MM.1S (cell line): ENCODE measurements around the gene ITGA2B.
"Not testable (repeated sequence)": the region's sequence is repeated elsewhere in the genome, so short reads cannot be mapped to it uniquely, and the experiment has no call there.

Experiments used
- DNase-seq: peaks from one replicate; pipeline ENCODE4 v3.0.0-alpha.2; 2015
- H2AFZ ChIP-seq: fragments of 300-600 bp; sonication (generic); 2 replicates; pipeline ENCODE4 v1.6.0; 2016; ENCODE audit warnings: antibody characterized with exemption, low read length
- H3F3A ChIP-seq: fragments of 300-600 bp; sonication (generic); 2 replicates; pipeline ENCODE4 v1.6.1; 2016; ENCODE audit warnings: mild to moderate bottlenecking, antibody characterized with exemption, low read length, moderate library complexity, mixed read lengths; ENCODE audit not compliant: insufficient read depth
- H3K27ac ChIP-seq: fragments of 300-600 bp; sonication (generic); 2 replicates; pipeline ENCODE4 v1.5.1; 2016; ENCODE audit warnings: mild to moderate bottlenecking, low read length
- H3K27me3 ChIP-seq: fragments of 300-600 bp; sonication (generic); replicated peaks from 2 replicates; pipeline ENCODE4 v1.6.0; 2016; ENCODE audit warnings: low read length; ENCODE audit not compliant: insufficient read depth
- H3K36me3 ChIP-seq: fragments of 300-600 bp; sonication (generic); replicated peaks from 2 replicates; pipeline ENCODE4 v1.6.1; 2016; ENCODE audit warnings: mild to moderate bottlenecking, low read length, mixed read lengths; ENCODE audit not compliant: insufficient read depth
- H3K4me1 ChIP-seq: fragments of 300-600 bp; sonication (generic); 2 replicates; pipeline ENCODE4 v1.6.1; 2016; ENCODE audit warnings: low read length, mixed read lengths
- H3K4me2 ChIP-seq: fragments of 300-600 bp; sonication (generic); 2 replicates; pipeline ENCODE4 v1.6.0; 2016; ENCODE audit warnings: low read depth, low read length
- H3K4me3 ChIP-seq: fragments of 300-600 bp; sonication (generic); 2 replicates; pipeline ENCODE4 v1.5.1; 2016; ENCODE audit warnings: low read length, mixed read lengths
- H3K79me2 ChIP-seq: fragments of 300-600 bp; sonication (generic); 2 replicates; pipeline ENCODE4 v1.6.1; 2016; ENCODE audit warnings: mixed run types, low read length, mixed read lengths
- H3K9ac ChIP-seq: fragments of 300-600 bp; sonication (generic); 2 replicates; pipeline ENCODE4 v1.6.1; 2016; ENCODE audit warnings: low read length, mixed read lengths
- H3K9me2 ChIP-seq: fragments of 300-600 bp; sonication (generic); replicated peaks from 2 replicates; pipeline ENCODE4 v1.6.1; 2016; ENCODE audit warnings: mild to moderate bottlenecking, low read length, mixed read lengths; ENCODE audit not compliant: insufficient read depth
- H3K9me3 ChIP-seq: fragments of 300-600 bp; sonication (generic); replicated peaks from 2 replicates; pipeline ENCODE4 v1.6.1; 2016; ENCODE audit warnings: mild to moderate bottlenecking, low read length, mixed read lengths; ENCODE audit not compliant: insufficient read depth
- H4K20me1 ChIP-seq: fragments of 300-600 bp; sonication (generic); 2 replicates; pipeline ENCODE4 v1.6.1; 2016; ENCODE audit warnings: mild to moderate bottlenecking, low read length, moderate library complexity, mixed read lengths; ENCODE audit not compliant: insufficient read depth
- EZH2 ChIP-seq: fragments of 300-600 bp; sonication (generic); optimal IDR thresholded peaks from 2 replicates; pipeline ENCODE3; 2017; ENCODE audit warnings: low read depth, mild to moderate bottlenecking, antibody characterized with exemption, low read length, mixed read lengths
- EZH2phosphoT487 ChIP-seq: fragments of 300-600 bp; sonication (generic); IDR thresholded peaks from 2 replicates; pipeline ENCODE4 v1.6.1; 2018; ENCODE audit warnings: antibody characterized with exemption, low read length
- TF ChIP-seq, protein P1 (sequence below): fragments of 300-600 bp; sonication (generic); IDR thresholded peaks from 2 replicates; pipeline ENCODE4 v1.5.1; 2016; ENCODE audit warnings: antibody characterized with exemption, low read length, mixed read lengths

ITGA2B gene

DNA sequence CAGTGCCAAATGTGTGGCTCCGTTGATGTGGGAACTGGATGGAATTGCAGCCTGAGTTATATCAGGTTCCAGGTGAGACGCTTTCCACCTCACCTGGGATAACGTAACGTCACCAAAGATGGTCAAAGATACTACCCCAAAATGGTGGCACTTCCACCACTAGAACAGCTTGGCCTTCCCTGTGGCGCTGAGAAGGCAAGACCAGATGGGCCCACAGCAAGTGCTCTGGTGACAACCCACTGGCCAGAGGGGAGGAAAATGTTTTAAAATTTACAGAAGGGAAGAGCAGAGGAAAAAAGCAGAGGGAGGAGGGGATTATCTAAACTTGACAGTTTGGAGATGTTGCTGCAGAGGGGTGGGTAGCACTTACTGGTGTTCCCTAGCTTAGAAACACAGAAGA, 7.5 kb upstream of the ITGA2B start:
- peaks cover 4% of the 10 kb centered on the region; the same call in 1 of the 2 replicates for H3K36me3 ChIP-seq

DNA sequence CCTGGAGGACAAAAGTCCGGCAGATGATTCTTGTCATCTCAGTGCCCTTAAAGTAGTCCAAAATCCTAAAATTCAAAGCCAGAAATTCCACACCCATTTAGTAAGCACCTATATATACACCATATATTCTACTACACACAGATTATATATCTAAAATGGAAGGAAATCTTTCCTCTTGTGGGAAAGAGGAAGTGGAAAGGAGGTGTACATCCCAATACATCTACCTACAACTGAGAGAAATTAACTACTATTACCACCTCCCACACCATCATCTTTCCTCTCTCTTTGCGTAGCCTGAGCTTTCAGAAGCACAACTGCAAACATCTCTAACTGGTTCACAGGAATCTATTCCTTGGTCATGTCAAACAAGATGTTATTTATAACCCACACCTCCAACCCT, 5.4 kb upstream of the ITGA2B start:
- H3F3A ChIP-seq, result no peaks in the 10 kb centered on the region
- no peak overlapping the region for H2AFZ ChIP-seq
- no peak overlapping the region for H3K4me3 ChIP-seq
- H3K27me3 ChIP-seq, result no peaks in the 10 kb centered on the region
- no peaks in the 10 kb centered on the region for H4K20me1 ChIP-seq
- H3K4me1 ChIP-seq, result no peaks in the 10 kb centered on the region
- DNase-seq, result no peak
- no peaks in the 10 kb centered on the region for H3K9me2 ChIP-seq
- H3K9ac ChIP-seq, result no peak overlapping the region
- peaks cover 4% of the 10 kb centered on the region; the same call in 1 of the 2 replicates for H3K36me3 ChIP-seq
- H3K4me2 ChIP-seq, result no peak overlapping the region
- H3K9me3 ChIP-seq, result no peaks in the 10 kb centered on the region
- TF ChIP-seq EZH2 (no peak), EZH2phosphoT487 (no peak)
- TF ChIP-seq, protein P1, sequence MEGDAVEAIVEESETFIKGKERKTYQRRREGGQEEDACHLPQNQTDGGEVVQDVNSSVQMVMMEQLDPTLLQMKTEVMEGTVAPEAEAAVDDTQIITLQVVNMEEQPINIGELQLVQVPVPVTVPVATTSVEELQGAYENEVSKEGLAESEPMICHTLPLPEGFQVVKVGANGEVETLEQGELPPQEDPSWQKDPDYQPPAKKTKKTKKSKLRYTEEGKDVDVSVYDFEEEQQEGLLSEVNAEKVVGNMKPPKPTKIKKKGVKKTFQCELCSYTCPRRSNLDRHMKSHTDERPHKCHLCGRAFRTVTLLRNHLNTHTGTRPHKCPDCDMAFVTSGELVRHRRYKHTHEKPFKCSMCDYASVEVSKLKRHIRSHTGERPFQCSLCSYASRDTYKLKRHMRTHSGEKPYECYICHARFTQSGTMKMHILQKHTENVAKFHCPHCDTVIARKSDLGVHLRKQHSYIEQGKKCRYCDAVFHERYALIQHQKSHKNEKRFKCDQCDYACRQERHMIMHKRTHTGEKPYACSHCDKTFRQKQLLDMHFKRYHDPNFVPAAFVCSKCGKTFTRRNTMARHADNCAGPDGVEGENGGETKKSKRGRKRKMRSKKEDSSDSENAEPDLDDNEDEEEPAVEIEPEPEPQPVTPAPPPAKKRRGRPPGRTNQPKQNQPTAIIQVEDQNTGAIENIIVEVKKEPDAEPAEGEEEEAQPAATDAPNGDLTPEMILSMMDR, result no peak
- H3K79me2 ChIP-seq, result no peaks in the 10 kb centered on the region
- H3K27ac ChIP-seq, result no peak overlapping the region

More for the DNA sequence above, 7.5 kb upstream of the ITGA2B start:
- H3K4me2 ChIP-seq, result no peak overlapping the region
- no peaks in the 10 kb centered on the region; the same call in 1 of the 2 replicates for H4K20me1 ChIP-seq
- H3K79me2 ChIP-seq, result no peaks in the 10 kb centered on the region
- H3K27ac ChIP-seq, result no peak overlapping the region
- no peaks in the 10 kb centered on the region for H3K4me1 ChIP-seq
- no peak overlapping the region for H3K9ac ChIP-seq
- no peak overlapping the region for H3K4me3 ChIP-seq
- H3K9me3 ChIP-seq, result no peaks in the 10 kb centered on the region
- no peak overlapping the region for H2AFZ ChIP-seq
- H3F3A ChIP-seq, result no peaks in the 10 kb centered on the region
- no peaks in the 10 kb centered on the region for H3K9me2 ChIP-seq
- no peak for TF ChIP-seq EZH2phosphoT487
- TF ChIP-seq EZH2, result no peak
- TF ChIP-seq, protein P1, result no peak
- H3K27me3 ChIP-seq, result no peaks in the 10 kb centered on the region
- DNase-seq, result no peak

DNA sequence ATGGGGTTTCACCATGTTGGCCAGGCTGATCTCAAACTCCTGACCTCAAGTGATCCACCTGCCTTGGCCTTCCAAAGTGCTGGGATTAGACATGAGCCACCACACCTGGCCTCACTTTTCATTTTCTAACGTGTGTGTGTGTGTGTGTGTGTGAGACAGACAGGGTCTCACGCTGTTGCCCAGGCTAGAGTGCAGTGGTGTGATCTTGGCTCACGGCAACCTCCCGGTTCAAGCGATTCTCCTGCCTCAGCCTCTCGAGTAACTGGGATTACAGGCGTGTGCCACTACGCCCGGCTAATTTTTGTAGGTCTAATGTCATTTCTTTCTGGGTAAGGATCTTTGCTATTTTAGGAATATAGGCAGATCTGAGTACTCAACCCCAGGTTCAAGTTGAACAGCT, 4.7 kb upstream of the ITGA2B start:
- not testable (repeated sequence) for H3K27ac ChIP-seq, H3K4me2 ChIP-seq, H2AFZ ChIP-seq, H3K79me2 ChIP-seq, H3K9ac ChIP-seq, H3K4me1 ChIP-seq, H3F3A ChIP-seq, H4K20me1 ChIP-seq, DNase-seq, H3K27me3 ChIP-seq, H3K36me3 ChIP-seq, H3K9me2 ChIP-seq, H3K4me3 ChIP-seq, H3K9me3 ChIP-seq

DNA sequence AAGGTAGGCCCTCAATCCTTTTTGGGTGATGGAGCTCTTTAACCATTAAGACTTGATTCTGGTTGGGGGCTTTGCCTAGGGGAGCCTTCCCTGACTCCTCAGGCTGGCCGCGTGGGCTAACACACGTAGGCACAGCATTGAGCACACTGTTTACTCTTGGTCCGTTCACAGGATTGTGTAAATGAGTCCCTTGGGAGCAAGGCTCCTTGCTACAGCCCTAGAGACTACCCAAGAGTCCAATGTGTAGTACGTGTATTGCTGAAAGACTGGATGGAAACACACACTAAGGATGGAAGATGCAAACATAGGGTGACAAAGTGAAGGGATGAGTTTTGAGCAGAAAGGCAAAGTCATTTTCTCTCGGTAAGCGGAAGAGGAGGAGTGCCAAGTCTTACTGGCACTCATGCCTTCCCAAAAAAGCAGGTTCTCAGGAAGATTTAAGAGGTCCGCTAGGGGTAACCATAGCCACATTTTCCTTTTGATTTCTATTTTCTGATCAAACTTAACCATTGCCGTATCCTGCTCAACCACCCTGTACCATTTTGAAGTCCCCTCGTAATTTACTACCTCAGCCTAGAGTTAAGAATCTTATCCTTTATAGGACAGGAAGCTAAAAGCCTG, 911 bp upstream of the ITGA2B start:
- H3F3A ChIP-seq, result no peaks in the 10 kb centered on the region
- no peak overlapping the region for H3K4me3 ChIP-seq
- H3K27ac ChIP-seq, result no peak overlapping the region
- no peaks in the 10 kb centered on the region for H3K9me2 ChIP-seq
- H3K79me2 ChIP-seq, result no peaks in the 10 kb centered on the region
- no peaks in the 10 kb centered on the region; the same call in 1 of the 2 replicates for H3K27me3 ChIP-seq
- H4K20me1 ChIP-seq, result no peaks in the 10 kb centered on the region
- H3K4me1 ChIP-seq, result no peaks in the 10 kb centered on the region
- DNase-seq, result no peak
- H3K9me3 ChIP-seq, result no peaks in the 10 kb centered on the region
- H2AFZ ChIP-seq, result no peak overlapping the region
- no peak overlapping the region for H3K4me2 ChIP-seq
- H3K36me3 ChIP-seq, result no peaks in the 10 kb centered on the region
- no peak overlapping the region for H3K9ac ChIP-seq
- TF ChIP-seq, protein P1, result no peak
- TF ChIP-seq EZH2 (no peak), EZH2phosphoT487 (no peak)
